Caki2 (cell line): Measurements from ENCODE around the gene NPVF. TPM values are rescaled to one million over a fixed set of nuclear protein-coding genes. Genes with fewer than 3 reads are reported as not detected.

Source experiments
- DNase-seq: peaks from one replicate; pipeline ENCODE4 v3.0.0-alpha.2; 2015; ENCODE audit warnings: low read depth
- in situ Hi-C: cut with HindIII; loops from 2 replicates; pipeline ENCODE4 v1.10.0; 2016; ENCODE audit warnings: low sequenced_read_pairs, low pct_unique_long_range_greater_than_20kb, mixed read lengths
- total RNA-seq: library from RNA; depleted of rRNA; stranded (reverse); fragments of >200 nt; shearing (Covaris generic); gene quantifications from 2 replicates; pipeline ENCODE4 v1.2.3, GENCODE V29; 2014; ENCODE audit warnings: low replicate concordance

The NPVF gene
- total RNA-seq, 1 experiment from 2014 or later = not detected

DNA sequence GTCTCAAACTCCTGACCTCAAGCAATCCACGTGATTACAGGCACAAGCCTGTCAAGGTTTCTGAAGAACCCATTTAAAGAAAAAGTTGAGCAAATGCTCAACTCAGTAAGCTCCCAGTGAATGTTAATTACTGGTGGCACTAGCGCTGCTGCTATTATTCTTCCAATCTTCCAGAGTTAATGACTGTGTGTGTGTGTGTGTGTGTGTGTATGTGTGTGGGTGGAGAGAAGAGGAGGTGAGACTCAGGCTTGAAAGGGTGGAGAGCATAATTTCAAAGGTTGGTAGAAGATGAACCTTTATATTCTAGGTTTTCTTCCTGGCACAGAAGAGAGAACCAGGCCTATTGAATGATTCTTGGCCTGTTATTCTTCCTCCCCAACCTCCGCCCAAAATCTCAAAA, 11.6 kb upstream of the NPVF start:
- in situ Hi-C loops = no loop called here
- DNase-seq = no peak

DNA sequence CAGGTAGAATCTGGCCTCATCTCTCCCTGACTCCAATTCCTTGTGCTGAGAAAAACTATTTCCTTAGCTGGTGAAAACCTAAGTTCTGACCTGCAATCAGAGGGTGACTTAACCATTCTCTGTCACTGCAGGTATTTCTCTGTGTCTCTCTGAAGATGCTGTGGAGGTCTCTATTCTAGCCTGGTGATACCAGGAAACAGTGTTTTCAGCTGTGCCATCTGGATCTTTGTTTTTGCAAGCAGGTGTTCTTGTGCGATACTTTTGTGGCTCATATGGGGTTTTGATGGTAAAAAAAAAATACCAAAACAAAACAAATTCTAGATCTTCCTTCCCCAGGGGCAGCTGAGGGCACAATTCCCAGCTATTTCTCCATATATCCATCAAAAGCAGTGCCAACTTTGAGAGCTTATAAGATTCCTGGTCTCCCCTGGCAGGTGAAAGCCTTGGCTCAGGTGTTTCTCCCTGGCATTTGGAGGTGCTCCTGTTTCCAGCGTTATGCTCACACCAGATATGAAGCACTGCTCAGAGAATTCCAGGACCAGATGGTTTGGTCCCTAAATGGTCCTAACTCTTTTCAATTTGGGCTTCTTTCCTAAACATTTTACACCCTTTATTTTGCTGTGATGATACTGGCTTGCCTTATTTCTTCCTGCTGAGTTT, 9.9 kb upstream of the NPVF start:
- in situ Hi-C loops = no loop called here
- no peak for DNase-seq

DNA sequence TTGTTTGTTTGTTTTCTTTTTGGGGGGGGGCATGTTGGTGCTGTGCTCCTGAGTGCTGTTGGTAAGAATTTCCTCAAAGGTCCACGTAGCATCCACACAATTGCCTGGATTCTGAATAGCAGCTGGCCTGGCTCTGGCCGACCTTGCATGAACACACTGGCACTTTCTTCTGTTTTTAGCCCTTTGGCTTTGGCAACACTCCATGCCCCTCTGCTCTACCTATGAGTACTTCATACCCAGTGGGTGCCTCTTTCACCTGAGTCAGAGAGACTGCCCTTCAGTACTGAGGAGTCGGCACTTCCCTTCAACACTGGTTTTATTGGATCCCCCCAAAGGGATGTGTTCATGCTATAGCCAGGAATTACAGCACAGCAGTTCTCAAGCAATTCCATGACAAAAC, 7.2 kb upstream of the NPVF start:
- in situ Hi-C loops = no loop called here
- no peak for DNase-seq

DNA sequence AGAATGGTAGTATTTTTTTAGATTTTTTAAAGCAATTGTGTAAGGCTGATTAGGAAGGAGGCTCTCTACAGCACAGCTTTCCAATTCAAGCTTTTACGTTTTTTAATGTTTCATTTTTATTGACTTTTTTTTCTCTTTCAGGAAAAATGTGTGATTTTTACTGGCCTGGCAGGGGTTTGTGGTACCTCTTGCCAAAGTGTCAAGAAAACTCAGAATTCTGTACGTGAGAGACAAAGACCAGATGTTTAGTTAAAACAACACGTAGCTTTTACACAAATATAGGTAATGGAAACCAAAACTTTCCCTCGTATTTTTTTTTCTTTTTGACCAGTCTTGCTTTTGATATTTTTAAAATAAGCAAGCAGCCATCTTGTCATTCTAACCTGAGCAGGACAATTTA, 6.0 kb upstream of the NPVF start:
- in situ Hi-C loops = no loop called here
- DNase-seq = no peak

DNA sequence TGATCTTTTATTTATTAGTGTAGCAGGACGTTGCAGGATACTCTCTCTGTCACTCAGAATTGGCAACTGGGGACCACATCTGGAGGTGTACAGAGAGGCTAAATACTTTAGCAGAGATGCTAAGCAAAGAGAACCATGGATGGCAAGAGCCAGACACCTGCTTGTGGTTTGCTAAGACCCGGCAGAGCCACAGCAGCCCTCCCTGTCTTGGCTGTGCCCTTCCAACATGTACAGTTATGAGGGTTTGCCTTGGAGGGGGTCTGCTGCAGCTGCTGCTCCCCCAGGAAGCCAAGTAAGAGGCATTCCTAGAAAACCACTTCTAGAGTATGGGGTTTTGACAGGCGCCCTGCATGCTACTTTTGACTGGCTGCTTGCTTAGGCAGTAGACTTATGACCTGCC, 5.1 kb downstream of the NPVF start:
- DNase-seq = no peak
- in situ Hi-C loops = no loop called here

DNA sequence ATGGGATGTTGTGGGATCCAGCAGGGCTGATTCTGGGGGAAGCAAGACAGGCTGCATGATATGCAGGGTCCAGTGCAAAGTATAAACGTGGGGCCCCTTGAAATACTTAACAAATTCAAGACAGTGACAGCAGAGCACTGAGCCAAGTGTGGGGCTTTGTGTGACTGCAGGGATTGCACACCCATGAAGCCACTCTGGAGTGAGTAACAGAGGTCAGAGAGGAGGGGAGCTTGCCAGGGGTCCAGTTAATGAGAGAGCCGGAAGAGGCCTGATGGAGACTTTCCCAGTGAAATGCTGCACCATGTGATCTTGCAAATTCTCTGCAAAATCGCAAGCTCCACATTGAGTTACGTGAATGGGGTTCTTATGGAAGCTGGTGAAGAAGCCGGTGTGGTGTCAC, 5.6 kb downstream of the NPVF start:
- in situ Hi-C loops = no loop called here
- no peak for DNase-seq

DNA sequence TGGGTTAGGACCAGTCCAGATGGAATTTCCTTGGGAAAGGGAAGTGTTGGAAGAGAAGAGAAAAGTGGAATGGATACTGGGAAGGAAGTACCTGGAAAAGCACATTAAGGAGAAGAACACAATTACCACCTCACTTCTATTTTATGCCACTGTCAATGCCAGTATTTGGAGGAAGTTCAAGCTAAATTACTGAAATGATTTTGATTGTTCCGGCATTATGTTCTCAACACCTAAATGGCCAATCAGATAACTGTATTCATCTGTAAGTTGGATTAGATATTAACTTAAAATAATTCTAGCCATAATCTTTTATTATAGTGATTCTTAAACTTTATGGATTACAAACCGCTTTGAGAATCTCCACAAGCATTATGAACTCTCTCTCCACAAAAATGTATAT, 7.3 kb downstream of the NPVF start:
- no peak for DNase-seq
- in situ Hi-C loops = no loop called here

DNA sequence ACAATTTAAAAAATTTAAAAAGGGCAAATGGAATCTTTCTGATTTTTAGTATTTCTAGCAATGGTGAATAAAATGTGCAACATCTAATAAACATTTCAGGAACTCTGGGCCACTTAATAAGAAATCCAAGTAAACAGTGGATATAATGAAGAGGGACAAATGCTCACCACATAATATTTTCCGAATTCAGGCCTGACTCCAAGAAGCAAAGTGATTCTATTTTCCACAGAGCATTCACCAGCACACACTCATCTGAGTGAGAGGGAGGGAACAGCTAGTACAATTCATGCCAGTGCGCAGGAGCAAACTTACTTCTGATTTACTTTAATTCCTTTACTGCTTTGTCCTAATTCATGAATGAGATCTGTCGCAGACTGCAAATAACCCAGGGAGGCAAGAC, 10.1 kb downstream of the NPVF start:
- DNase-seq = no peak
- in situ Hi-C loops = no loop called here

DNA sequence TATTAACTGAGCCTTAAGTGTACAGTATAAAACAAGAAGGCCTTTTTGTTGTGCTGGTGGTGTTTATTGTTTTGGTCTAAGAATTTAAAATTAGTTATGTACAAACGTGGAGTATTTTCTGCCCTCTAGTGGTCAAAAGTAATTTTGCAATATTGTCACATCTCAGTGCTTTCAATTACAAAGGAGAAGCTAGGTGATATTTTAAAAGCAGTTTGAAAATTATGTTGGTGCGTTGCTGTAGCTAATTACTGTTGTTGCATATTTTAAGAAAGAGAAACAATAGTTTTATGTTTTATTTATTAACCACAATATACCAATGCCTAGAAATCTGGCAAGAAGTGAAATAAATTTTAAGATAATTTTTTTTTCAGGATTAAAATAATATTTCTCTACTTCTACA, 11.4 kb downstream of the NPVF start:
- in situ Hi-C loops = no loop called here
- peak; percentile 42 for DNase-seq

DNA sequence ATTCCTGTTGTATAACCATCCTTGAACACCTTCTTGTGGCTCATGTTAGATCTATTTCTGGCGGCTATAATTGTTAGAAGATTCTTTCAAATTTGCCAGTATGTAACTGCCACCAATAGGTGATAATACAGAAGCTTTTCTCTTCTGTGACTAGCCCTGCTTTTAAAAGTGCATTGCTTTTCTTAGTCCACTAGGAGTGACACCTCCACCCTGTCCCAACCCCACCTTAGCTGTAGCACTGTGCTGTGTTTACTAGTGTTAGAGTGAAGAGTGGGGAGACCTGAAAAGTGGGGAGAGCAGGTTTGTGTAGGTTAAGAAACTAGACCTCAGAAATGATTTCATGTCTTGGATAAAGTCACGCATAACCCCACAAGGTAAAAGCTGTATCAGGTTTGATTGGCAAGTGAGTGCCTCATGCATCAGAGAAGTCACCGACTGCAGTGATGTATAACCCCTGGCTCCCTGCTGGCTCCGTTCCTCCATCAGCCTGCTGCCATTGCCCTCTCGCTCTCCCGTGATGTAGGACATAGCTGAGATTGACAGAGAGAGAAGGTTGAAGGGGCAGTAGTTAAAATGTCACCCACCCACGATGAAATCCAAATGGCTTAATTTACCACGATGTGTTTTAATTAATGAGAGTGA, 12.5 kb downstream of the NPVF start:
- no peak for DNase-seq
- in situ Hi-C loops = no loop called here

DNA sequence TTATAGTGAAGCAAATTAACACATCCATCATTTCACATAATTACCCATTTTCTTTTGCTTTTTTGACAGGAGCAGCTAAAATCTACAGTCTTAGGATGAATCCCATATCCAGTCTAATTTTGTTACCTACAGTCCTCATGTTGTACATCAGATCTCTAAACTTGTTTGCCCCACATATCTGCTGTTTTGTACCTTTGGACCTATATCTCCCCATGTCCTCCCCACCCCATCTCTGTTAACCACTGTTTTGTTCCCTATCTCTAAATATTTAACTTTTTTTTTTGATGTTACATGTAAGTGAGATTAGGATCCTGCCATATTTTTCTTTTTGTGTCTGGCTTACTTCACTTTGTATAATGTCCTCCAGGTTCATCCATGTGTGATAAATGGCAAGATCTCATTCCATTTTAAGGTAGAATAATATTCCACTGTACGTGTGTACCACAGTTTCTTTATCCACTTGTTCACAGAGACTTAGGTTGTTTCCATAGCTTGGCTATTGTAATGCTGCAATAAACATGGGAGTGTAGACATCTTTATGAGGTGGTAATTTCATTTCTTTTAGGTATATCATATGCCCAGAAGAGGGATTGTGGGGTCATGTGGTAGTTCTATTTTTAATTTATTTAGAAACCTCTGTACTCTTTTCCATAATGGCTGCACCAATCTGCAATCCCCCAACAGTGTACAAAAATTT, 19.6 kb downstream of the NPVF start:
- no peak for DNase-seq
- in situ Hi-C loops = no loop called here

DNA sequence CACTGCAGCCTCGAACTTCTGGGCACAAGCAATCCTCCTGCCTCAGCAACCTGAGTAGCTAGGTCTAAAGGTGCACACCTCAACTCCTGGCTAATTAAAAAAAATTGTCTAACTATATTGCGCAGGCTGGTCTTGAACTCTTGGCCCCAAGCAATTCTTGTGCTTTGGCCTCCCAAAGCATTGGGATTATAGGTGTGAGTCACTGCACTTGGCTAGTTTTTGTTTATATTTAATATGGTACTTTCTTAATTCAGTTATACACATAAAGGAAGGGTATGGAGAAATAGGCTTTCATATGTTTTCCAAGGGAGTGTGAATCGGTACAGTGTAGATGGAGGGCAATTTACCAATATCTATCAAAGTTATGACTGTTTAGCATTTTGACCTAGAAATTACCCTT, 20.4 kb downstream of the NPVF start:
- DNase-seq = no peak
- in situ Hi-C loops = no loop called here

DNA sequence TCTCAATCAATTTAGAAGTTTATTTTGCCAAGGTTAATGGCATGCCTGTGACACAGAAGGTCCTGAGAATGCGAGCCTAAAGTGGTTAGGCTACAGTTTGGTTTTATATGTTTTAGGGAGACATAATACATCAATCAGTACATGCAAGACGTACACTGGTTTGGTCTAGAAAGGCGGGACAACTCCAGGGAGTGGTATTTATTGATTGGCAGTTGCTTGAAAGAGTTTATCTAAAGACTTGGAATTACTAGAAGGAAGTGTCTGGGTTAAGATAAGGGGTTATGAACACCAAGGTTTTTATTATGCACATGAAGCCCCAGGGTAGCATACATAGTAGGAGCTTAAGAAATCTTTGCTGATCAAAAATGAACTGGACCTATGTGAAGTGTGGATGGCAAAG, 21.5 kb downstream of the NPVF start:
- in situ Hi-C loops = no loop called here
- no peak for DNase-seq

DNA sequence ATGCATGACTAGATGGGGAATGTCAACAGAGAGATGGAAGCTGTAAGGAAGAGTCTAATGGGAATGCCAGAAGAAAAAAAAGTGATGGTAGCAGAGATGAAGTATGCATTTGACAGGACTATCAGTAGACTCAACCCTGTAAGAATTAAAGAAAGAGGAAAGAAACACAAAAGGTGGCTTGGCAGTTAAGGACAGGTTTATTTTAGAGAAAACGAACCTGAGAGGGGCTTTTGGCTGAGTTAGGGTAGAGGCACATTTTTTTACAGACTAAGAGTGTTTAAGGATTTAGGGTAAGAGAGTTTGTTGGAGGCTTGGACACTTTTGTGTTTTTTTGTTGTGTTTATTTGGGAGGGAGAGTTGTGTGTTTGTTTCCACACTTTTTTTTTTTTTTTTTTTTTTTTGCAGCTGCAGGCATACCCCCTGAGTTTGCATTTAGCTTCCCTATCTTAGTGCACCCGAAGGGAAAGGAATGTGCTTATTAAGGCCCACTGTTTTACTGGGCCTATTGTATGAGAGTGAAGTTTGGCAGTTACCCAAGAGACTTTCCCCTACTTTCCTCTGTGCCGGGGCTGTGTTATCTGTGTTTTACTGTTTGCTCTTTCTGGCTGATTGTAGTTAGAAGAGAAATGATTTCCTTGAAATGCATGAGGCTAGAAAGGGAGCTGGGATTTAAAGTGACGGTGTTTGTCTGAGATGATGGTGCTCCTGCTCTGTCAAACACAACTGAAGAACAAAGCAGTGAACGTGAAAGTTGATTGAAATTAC, 32.0 kb downstream of the NPVF start:
- no peak for DNase-seq
- in situ Hi-C loops = no loop called here

DNA sequence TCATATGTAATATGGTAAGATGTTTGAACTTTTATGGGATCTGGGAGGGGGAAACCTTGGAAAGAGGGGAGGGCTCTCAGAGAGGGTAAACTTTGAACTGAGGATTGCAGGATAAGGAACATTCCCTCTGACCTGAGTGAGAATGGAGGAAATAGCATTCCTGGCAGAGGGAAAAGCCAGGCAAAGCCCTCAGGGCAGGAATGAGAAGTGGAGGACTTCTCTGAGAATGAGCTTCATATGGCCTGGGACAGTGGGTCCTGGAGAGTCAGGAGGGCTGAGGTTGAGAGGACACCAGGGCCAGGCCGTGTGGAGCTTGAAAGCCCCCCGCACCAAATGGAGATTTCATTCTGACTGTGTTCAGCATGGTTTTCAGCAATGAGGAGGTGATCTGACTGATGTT, 34.2 kb downstream of the NPVF start:
- no peak for DNase-seq
- in situ Hi-C loops = no loop called here

DNA sequence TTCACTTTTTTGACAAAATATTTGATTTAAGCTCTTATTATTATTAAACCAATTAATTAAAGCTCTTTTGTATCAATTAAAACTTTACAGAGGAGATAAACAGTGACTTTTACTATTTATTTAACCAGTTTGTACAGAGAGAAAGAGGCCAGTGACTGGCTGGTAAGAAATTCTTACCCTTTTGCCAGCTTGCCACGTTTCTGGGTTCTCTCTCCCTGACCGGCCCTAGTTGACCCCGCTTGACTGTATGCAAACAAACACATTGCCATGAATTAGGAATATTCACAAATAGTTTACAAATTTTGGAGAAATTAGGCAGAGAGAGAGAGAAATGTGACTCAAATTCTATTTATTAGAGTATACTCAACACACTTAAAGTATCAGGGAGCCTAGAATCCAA, 36.2 kb downstream of the NPVF start:
- no peak for DNase-seq
- in situ Hi-C loops = no loop called here

DNA sequence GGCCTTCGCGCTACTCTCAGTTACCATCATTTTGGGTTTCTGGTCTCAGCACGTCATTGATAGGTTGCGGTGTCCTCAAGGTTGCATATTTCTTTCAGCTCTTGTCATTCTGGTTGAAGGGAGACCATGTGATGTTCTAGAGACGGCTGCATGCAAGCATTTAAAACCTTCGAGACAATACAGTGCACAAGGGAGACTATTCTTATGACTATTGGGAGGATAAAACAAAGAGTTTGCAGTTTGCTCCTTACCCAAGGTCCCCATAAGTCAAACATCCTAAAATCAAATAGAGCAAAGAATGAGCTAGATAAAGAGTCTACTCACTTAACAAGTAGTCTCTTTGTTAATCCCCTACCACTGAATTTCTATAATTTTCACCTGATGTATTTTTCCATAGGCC, 39.1 kb downstream of the NPVF start:
- in situ Hi-C loops = no loop called here

DNA sequence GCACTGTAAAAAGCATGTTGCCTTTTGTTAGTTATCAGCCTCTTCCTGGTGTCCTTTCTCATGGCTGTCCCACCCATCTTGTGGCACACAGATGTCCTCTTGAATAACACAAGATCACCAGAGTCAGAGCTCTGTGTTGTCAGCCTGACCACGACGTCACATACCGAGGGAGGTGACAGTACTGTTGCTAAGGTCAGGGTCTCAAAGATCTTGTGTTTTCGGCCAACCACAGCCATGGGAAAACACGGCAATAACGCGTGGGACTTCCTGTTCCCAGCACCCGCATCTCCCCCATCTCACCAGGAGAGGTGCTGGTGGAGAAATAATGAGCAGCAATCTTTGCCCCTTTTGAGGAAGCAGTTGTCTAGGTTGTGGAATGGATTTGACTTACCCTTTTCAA, 40.4 kb downstream of the NPVF start:
- in situ Hi-C loops = no loop called here
- no peak for DNase-seq

More for the DNA sequence above, 39.1 kb downstream of the NPVF start:
- DNase-seq = no peak

DNA sequence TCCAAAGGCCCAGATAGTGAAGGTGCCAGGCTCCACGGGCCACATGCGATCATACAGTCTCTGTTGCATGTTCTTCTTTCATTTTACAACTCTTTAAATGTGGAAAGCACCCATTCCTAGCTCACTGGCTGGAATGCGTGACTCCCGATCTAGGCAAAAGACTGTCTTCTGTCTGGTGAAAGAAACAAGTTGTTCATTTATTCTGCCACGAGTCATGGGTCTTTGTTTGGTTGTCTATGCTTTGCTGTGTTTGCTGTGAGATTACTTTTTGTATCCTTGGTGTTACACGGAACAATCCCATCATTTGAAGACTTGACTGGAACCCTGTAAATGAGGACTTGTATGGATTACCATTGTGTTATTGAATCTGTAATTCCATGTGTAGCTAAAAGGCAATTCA, 41.9 kb downstream of the NPVF start:
- DNase-seq = no peak
- in situ Hi-C loops = no loop called here
